Gastroesophageal sphincter (tissue), 3 donors: Measurements from ENCODE around the gene TXNL1.

ENCODE experiments used
- POLR2A ChIP-seq, 2 donors: fragments of 450-650 bp; IDR thresholded peaks; one replicate each; pipeline ENCODE4 v1.6.1; 2017; ENCODE audit warnings: antibody characterized with exemption in 2 of 2, mild to moderate bottlenecking in 2 of 2, moderate library complexity in 1 of 2
- POLR2AphosphoS5 ChIP-seq: sonication (generic); formaldehyde crosslinking; IDR thresholded peaks from one replicate; pipeline ENCODE4 v1.6.1; 2017; ENCODE audit warnings: antibody characterized with exemption
- TF ChIP-seq, protein P1 (sequence below), 4 experiments: fragments of 200-600 bp in 2 of 4; fragments of 450-650 bp in 2 of 4; sonication (generic) in 1 of 4; IDR thresholded peaks; one replicate each; pipeline ENCODE4 v1.5.1; 2017 to 2019; ENCODE audit warnings: antibody characterized with exemption in 4 of 4, mild to moderate bottlenecking in 2 of 4, moderate library complexity in 2 of 4

DNA sequence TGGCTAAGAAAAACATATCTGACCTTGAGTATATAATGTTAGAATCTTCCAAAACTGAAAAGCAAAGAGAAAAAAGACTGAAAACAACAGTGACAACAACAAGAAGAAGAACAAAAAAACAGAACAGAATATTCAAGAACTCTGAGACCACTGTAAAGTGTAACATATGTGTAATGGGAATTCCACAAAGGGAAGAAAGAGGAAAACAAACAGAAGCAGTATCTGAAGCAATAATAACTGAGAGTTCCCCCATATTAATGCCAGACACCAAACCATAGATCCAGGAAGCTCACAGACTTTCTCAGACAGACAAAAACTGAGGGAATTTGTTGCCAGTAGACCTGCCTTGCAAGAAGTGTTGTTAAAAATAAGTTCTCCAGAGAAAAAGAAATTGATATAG is 58.9 kb downstream of the TXNL1 start:
- TF ChIP-seq, protein P1, sequence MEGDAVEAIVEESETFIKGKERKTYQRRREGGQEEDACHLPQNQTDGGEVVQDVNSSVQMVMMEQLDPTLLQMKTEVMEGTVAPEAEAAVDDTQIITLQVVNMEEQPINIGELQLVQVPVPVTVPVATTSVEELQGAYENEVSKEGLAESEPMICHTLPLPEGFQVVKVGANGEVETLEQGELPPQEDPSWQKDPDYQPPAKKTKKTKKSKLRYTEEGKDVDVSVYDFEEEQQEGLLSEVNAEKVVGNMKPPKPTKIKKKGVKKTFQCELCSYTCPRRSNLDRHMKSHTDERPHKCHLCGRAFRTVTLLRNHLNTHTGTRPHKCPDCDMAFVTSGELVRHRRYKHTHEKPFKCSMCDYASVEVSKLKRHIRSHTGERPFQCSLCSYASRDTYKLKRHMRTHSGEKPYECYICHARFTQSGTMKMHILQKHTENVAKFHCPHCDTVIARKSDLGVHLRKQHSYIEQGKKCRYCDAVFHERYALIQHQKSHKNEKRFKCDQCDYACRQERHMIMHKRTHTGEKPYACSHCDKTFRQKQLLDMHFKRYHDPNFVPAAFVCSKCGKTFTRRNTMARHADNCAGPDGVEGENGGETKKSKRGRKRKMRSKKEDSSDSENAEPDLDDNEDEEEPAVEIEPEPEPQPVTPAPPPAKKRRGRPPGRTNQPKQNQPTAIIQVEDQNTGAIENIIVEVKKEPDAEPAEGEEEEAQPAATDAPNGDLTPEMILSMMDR (IDR thresholded peaks at IDR 0.05): no peak
- TF ChIP-seq POLR2A (IDR thresholded peaks at IDR 0.05) (no peak), POLR2AphosphoS5 (no peak)
